Calu3 (cell line): ENCODE measurements around the gene DSCAML1. TPM values are rescaled to one million over a fixed set of nuclear protein-coding genes. Genes with fewer than 3 reads are reported as not detected.
A peak's percentile ranks its signal among the peaks of the same experiment; 100 is the strongest.
"Not testable (repeated sequence)": the region's sequence is repeated elsewhere in the genome, so short reads cannot be mapped to it uniquely, and the experiment has no call there.

Experiments used
- BruUV-seq: library from RNA; stranded (reverse); fragments of 400-500 nt; replicated peaks from 2 replicates; lab custom pipeline; 2021; lab: Mats Ljungman, UMichigan
- CTCF ChIA-PET: fragments of 300-600 bp; sonication (Branson Sonifier 250); formaldehyde crosslinking; loops from one replicate; lab custom pipeline; 2022; ENCODE audit warnings: antibody characterized with exemption; lab: Charles Lee
- DNase-seq: peaks from one replicate; pipeline ENCODE4 v3.0.0; 2022
- H3K27ac Mint-ChIP-seq: one replicate; pipeline ENCODE4 v1.8.0; 2022; ENCODE audit warnings: mixed read lengths; ENCODE audit not compliant: unreplicated experiment
- H3K27me3 Mint-ChIP-seq: one replicate; pipeline ENCODE4 v1.8.0; 2022; ENCODE audit warnings: mixed read lengths; ENCODE audit not compliant: unreplicated experiment
- H3K36me3 Mint-ChIP-seq: one replicate; pipeline ENCODE4 v1.8.0; 2022; ENCODE audit warnings: mild to moderate bottlenecking, moderate library complexity, mixed read lengths; ENCODE audit not compliant: insufficient read depth, unreplicated experiment
- H3K4me1 Mint-ChIP-seq: one replicate; pipeline ENCODE4 v1.8.0; 2022; ENCODE audit warnings: mild to moderate bottlenecking, low read depth, mixed read lengths; ENCODE audit not compliant: unreplicated experiment
- H3K4me3 Mint-ChIP-seq: one replicate; pipeline ENCODE4 v1.8.0; 2022; ENCODE audit warnings: mild to moderate bottlenecking, low read depth, moderate library complexity, mixed read lengths; ENCODE audit not compliant: unreplicated experiment
- H3K9me3 Mint-ChIP-seq: one replicate; pipeline ENCODE4 v1.8.0; 2022; ENCODE audit warnings: low read depth, mixed read lengths; ENCODE audit not compliant: unreplicated experiment
- intact Hi-C: fragments of 100-400 bp; cut with micrococcal nuclease; formaldehyde crosslinking; loops from one replicate; pipeline ENCODE4 v1.10.0; 2022; ENCODE audit not compliant: unreplicated experiment
- total RNA-seq: library from RNA; stranded (reverse); gene quantifications from 2 replicates; pipeline ENCODE4 v1.2.3, GENCODE V29; 2022
- TF ChIP-seq, protein P1 (sequence below): fragments of 200-600 bp; IDR thresholded peaks from one replicate; pipeline ENCODE4 v1.8.0; 2022; ENCODE audit warnings: antibody characterized with exemption; ENCODE audit not compliant: unreplicated experiment

Gene DSCAML1
- total RNA-seq, 1 experiment from 2014 or later = 0.07 TPM

- Mint-ChIP-seq H3K36me3 (peaks cover 19% of the 10 kb centered on the region), H3K27ac (peak overlapping the region; percentile 81), H3K4me3 (peak overlapping the region; percentile 34), H3K9me3 (no peaks in the 10 kb centered on the region), H3K4me1 (peaks cover 70% of the 10 kb centered on the region), H3K27me3 (peaks cover 7% of the 10 kb centered on the region)
- TF ChIP-seq, protein P1, sequence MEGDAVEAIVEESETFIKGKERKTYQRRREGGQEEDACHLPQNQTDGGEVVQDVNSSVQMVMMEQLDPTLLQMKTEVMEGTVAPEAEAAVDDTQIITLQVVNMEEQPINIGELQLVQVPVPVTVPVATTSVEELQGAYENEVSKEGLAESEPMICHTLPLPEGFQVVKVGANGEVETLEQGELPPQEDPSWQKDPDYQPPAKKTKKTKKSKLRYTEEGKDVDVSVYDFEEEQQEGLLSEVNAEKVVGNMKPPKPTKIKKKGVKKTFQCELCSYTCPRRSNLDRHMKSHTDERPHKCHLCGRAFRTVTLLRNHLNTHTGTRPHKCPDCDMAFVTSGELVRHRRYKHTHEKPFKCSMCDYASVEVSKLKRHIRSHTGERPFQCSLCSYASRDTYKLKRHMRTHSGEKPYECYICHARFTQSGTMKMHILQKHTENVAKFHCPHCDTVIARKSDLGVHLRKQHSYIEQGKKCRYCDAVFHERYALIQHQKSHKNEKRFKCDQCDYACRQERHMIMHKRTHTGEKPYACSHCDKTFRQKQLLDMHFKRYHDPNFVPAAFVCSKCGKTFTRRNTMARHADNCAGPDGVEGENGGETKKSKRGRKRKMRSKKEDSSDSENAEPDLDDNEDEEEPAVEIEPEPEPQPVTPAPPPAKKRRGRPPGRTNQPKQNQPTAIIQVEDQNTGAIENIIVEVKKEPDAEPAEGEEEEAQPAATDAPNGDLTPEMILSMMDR = no peak
- intact Hi-C loops = loop anchor here (5.0 kb wide), 1 partner anchor 388 kb away; no protein-coding TSS in a partner anchor
- CTCF ChIA-PET = interaction anchor here (1.1 to 2.1 kb wide), 4 partner anchors 7 to 389 kb away, joined by 4 to 8 read pairs (median 5); no protein-coding TSS in a partner anchor
- DNase-seq = peak; percentile 79
- BruUV-seq = no TSS peak
These were observed 17.8 kb upstream of the DSCAML1 start for GRCh38 chr11:117814766-117815261.

GRCh38 chr11:117814204-117814765 is 17.3 kb upstream of the DSCAML1 start:
- no TSS peak for BruUV-seq
- Mint-ChIP-seq H3K36me3 (peaks cover 18% of the 10 kb centered on the region), H3K27me3 (peaks cover 12% of the 10 kb centered on the region), H3K4me3 (peak overlapping the region; percentile 34), H3K4me1 (peaks cover 75% of the 10 kb centered on the region), H3K9me3 (no peaks in the 10 kb centered on the region), H3K27ac (peak overlapping the region; percentile 81)
- intact Hi-C loops = no loop called here
- no peak for DNase-seq
- CTCF ChIA-PET = interaction anchor here (1.1 to 2.1 kb wide), 3 partner anchors 14 to 388 kb away, joined by 4 to 8 read pairs (median 5); no protein-coding TSS in a partner anchor
- TF ChIP-seq, protein P1 = no peak

DNA sequence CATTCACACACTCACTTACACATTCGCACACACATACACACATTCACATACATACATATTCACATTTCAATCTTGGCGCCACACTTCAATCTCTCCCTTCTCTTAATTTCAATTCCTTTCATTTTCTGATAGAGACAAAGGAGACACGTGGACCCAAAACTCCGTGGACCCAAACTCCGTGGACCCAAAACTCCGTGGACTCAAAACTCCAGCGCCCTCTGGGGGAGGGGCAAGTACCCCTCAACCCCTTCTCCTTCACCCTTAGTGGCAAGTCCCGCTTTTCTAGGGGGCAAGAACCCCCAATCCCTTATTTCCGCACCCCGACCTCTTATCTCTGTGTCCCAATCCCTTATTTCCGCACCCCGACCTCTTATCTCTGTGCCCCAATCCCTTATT is 13.0 kb upstream of the DSCAML1 start:
- H3K36me3 Mint-ChIP-seq, BruUV-seq, H3K27ac Mint-ChIP-seq, DNase-seq, intact Hi-C loops, H3K9me3 Mint-ChIP-seq: not testable (repeated sequence)
- H3K4me1 Mint-ChIP-seq = peaks cover 47% of the 10 kb centered on the region
- peaks cover 14% of the 10 kb centered on the region for H3K27me3 Mint-ChIP-seq
- H3K4me3 Mint-ChIP-seq = peak overlapping the region; percentile 9
- CTCF ChIA-PET = interaction anchor here (1.3 to 3.0 kb wide), 3 partner anchors 137 to 384 kb away, joined by 6 to 26 read pairs (median 13); no protein-coding TSS in a partner anchor

DNA sequence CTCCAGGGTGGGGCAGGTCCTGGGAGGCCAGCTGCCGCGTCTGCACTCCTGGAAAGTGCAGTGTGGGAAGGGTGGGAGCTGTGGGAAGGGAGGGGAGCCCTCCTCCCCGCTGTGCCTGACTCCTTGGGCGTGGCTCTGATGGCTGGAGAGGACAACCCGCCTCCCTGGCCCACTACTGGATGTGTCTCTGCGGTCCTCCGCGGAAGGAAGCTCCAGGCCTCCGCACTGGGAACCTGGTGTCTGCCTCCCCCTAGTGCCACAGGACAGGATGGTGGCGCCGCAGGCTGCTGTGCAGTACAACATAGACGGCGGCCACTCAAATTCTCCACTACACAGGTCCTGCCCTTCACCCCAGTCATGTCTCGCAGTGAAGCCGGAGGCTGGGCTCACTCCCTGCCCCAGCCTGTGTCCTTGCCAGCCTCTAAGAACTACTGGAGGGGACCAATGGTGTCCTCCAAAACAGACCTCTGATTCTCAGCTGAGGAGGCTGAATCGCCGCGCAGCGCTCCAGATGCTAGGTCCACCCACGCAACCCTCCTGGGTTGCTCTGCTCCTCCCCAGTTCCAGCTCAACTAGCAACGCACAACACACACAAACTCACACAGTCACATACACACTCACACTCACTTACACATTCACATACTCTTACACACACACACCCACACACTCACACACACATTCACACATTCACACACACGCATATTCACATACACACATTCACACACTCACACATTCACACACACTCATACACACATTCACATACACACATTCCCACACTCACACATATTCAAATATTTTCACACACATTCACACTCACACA is 12.4 kb upstream of the DSCAML1 start:
- intact Hi-C loops = no loop called here
- Mint-ChIP-seq H3K27ac (no peak overlapping the region), H3K4me1 (peaks cover 41% of the 10 kb centered on the region), H3K27me3 (peaks cover 14% of the 10 kb centered on the region), H3K4me3 (peak overlapping the region; percentile 9), H3K36me3 (no peaks in the 10 kb centered on the region), H3K9me3 (no peaks in the 10 kb centered on the region)
- no TSS peak for BruUV-seq
- peak; percentile 70 for DNase-seq
- TF ChIP-seq, protein P1 = peak; percentile 15
- CTCF ChIA-PET = interaction anchor here (0.6 to 3.0 kb wide), 9 partner anchors 10 to 384 kb away, joined by 3 to 26 read pairs (median 3); no protein-coding TSS in a partner anchor
